ENCODE measurements around the gene KCNAB2.

The KCNAB2 gene

GRCh38 chr1:6084781-6085495 is 39.2 kb downstream of the KCNAB2 start:
- Histone ChIP-seq H3K9me3 (ENCODE audit: control insufficient read depth, low read length) (no peaks in the 10 kb centered on the region), H3K27me3 (ENCODE audit: control insufficient read depth, insufficient read depth, low read length) (no peaks in the 10 kb centered on the region), H2AFZ (no peak overlapping the region), H3K79me2 (no peaks in the 10 kb centered on the region), H3K36me3 (ENCODE audit: control insufficient read depth, insufficient read depth, low read length) (no peaks in the 10 kb centered on the region), H3K9ac (no peak overlapping the region), H3K4me3 (ENCODE audit: low read depth, low read length) (no peak overlapping the region), H3K27ac (no peak overlapping the region), H3K4me1 (no peaks in the 10 kb centered on the region), H3K4me2 (ENCODE audit: low read length) (no peak overlapping the region)
- no peak for TF ChIP-seq CTCF (IDR thresholded peaks at IDR 0.05)

- Histone ChIP-seq H3K9ac (no peak overlapping the region), H3K4me3 (ENCODE audit: low read depth, low read length) (no peak overlapping the region), H2AFZ (no peak overlapping the region), H3K4me1 (no peaks in the 10 kb centered on the region), H3K79me2 (no peaks in the 10 kb centered on the region), H3K27me3 (ENCODE audit: control insufficient read depth, insufficient read depth, low read length) (no peaks in the 10 kb centered on the region), H3K4me2 (ENCODE audit: low read length) (no peak overlapping the region), H3K9me3 (ENCODE audit: control insufficient read depth, low read length) (no peaks in the 10 kb centered on the region), H3K27ac (no peak overlapping the region), H3K36me3 (ENCODE audit: control insufficient read depth, insufficient read depth, low read length) (no peaks in the 10 kb centered on the region)
- TF ChIP-seq CTCF (IDR thresholded peaks at IDR 0.05), result no peak
Measured at GRCh38 chr1:6085666-6086065, 40.0 kb downstream of the KCNAB2 start.

GRCh38 chr1:6086358-6086757 is 40.7 kb downstream of the KCNAB2 start:
- Histone ChIP-seq H3K4me1 (no peaks in the 10 kb centered on the region), H3K27ac (no peak overlapping the region), H3K9ac (no peak overlapping the region), H3K27me3 (ENCODE audit: control insufficient read depth, insufficient read depth, low read length) (no peaks in the 10 kb centered on the region), H3K4me2 (ENCODE audit: low read length) (no peak overlapping the region), H2AFZ (no peak overlapping the region), H3K9me3 (ENCODE audit: control insufficient read depth, low read length) (no peaks in the 10 kb centered on the region), H3K36me3 (ENCODE audit: control insufficient read depth, insufficient read depth, low read length) (no peaks in the 10 kb centered on the region), H3K4me3 (ENCODE audit: low read depth, low read length) (no peak overlapping the region), H3K79me2 (no peaks in the 10 kb centered on the region)
- TF ChIP-seq CTCF (IDR thresholded peaks at IDR 0.05), result no peak

- Histone ChIP-seq H3K4me1 (no peaks in the 10 kb centered on the region), H3K4me3 (ENCODE audit: low read depth, low read length) (no peak overlapping the region), H3K27ac (no peak overlapping the region), H3K4me2 (ENCODE audit: low read length) (no peak overlapping the region), H3K79me2 (no peaks in the 10 kb centered on the region), H2AFZ (no peak overlapping the region), H3K9ac (no peak overlapping the region), H3K9me3 (ENCODE audit: control insufficient read depth, low read length) (no peaks in the 10 kb centered on the region), H3K27me3 (ENCODE audit: control insufficient read depth, insufficient read depth, low read length) (no peaks in the 10 kb centered on the region), H3K36me3 (ENCODE audit: control insufficient read depth, insufficient read depth, low read length) (no peaks in the 10 kb centered on the region)
- TF ChIP-seq CTCF (IDR thresholded peaks at IDR 0.05), result no peak
Measured at GRCh38 chr1:6086762-6087376, 41.2 kb downstream of the KCNAB2 start.

- H3K27ac ChIP-seq, result no peak overlapping the region
- no peaks in the 10 kb centered on the region for H3K9me3 ChIP-seq (ENCODE audit: control insufficient read depth, low read length)
- TF ChIP-seq CTCF (IDR thresholded peaks at IDR 0.05), result no peak
- H3K4me3 ChIP-seq (ENCODE audit: low read depth, low read length), result no peak overlapping the region
- H3K4me2 ChIP-seq (ENCODE audit: low read length), result no peak overlapping the region
- no peaks in the 10 kb centered on the region for H3K36me3 ChIP-seq (ENCODE audit: control insufficient read depth, insufficient read depth, low read length)
- no peak overlapping the region for H2AFZ ChIP-seq
- H3K27me3 ChIP-seq (ENCODE audit: control insufficient read depth, insufficient read depth, low read length), result no peaks in the 10 kb centered on the region
- H3K9ac ChIP-seq, result no peak overlapping the region
- H3K4me1 ChIP-seq, result no peaks in the 10 kb centered on the region
- no peaks in the 10 kb centered on the region for H3K79me2 ChIP-seq
Measured at GRCh38 chr1:6087377-6087772, 41.7 kb downstream of the KCNAB2 start.

Measured in parathyroid adenoma (tissue), 2 donors.